Activated T-cell treated with anti-CD3 and anti-CD28 coated beads for 4 hours (primary cell): Measurements from ENCODE around the gene GTF3C5.
"Not testable (repeated sequence)": the region's sequence is repeated elsewhere in the genome, so short reads cannot be mapped to it uniquely, and the experiment has no call there.

Source experiments
- DNase-seq: peaks from one replicate; pipeline ENCODE4 v3.0.0-alpha.2; 2020

The GTF3C5 gene

DNA sequence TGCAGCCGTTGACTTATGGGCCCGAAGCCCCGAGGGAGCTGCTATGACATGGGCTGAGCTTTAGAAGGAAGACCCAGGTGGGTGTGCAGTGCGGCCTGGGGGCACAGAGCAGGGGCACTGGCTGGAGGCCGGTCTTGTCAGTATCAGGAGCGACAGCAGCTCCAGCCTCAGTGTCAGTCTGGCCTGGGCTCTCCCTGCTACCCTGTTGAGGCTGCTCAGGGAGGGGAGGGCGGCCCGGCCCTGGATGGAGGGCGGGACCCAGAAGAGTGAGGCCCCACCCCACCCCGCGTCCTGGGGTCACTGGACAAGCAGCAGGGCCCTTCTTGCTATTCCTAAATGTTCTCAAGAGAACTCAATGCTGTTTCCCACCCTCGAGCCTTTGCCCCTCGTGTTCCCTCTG, 34.3 kb upstream of the GTF3C5 start:
- DNase-seq: no peak

DNA sequence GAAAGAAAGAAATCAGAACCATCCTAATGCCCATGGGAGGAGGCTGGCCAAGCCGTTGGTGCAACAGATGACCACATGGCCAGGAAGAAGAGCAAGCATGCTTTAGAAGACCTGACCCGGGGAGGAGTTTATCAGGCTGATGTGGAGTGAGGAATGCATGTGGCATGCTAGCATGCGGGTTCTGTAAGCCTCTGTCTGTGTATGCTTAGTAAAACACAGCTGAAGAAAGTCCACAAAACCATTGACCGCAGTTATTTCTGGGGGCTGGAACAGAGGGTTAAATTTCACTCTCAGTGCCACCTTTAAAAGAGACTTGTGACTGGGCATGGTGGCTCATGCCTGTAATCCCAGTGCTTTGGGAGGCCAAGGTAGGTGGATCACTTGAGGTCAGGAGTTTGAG, 33.2 kb upstream of the GTF3C5 start:
- no peak for DNase-seq

DNA sequence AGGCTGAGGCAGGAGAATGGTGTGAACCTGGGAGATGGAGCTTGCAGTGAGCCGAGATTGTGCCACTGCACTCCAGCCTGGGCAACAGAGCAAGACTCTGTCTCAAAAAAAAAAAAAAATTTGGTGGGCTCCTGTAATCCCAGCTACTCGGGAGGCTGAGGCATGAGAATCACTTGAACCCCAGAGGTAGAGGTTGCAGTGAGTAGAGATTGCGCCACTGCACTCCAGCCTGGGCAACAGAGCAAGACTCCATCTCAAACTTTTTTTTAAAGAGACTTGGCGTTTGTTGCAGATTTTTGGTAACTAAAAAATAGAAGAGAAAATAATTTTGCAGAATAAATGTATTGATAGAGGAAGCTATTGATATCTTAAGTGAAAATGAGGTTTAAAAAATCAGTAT, 32.6 kb upstream of the GTF3C5 start:
- not testable (repeated sequence) for DNase-seq

- no peak for DNase-seq
Observed at GRCh38 chr9:132998831-132999635, 31.8 kb upstream of the GTF3C5 start.

DNA sequence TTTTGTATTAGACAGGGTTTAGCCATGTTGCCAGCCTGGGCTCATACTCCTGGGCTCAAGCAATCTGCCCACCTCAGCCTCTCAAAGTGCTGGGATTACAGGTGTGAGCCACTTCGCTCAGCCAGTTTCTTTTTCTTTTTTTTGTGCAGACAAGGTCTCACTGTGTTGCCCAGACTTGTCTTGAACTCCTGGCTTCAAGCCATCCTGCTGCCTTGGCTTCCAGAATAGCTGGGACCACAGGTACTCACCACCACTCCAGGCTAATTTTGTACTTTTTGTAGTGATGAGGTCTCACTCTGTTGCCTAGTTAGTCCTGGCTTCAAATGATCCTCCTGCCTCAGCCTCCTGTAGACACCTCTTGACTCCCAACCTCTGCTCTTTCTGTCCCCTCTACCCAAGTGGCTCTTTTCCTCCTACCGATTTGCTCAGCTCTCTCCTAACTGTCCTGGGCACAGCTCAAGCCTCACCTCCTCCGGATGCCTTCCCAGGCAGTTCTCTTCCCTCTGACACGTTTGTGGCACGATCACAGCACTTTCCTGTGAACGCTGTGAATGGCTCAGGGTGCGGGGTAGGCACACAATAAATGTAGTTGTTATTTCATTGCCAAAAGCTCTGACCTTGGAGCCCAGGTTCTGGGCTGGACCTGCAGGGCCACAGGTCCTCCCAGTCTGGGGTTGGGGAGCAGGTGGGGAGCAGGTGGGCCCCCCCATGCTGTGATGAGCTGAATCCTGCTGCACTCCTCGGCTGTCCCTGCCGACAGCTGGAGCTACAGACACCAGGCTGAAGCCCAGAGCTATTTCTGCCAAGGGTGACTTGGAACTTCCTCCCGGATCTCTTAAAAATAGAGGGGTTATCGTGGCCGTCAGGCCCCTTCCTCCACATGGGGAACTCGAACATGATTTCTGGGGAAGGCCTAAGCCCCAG, 28.4 kb upstream of the GTF3C5 start:
- DNase-seq: no peak

- no peak for DNase-seq
Observed at GRCh38 chr9:133003071-133003461, 27.7 kb upstream of the GTF3C5 start.

- no peak for DNase-seq
Observed at GRCh38 chr9:133003671-133004090, 27.1 kb upstream of the GTF3C5 start.

- DNase-seq: no peak
Observed at GRCh38 chr9:133004091-133004998, 26.5 kb upstream of the GTF3C5 start.

GRCh38 chr9:133004999-133005760, 25.6 kb upstream of the GTF3C5 start:
- no peak for DNase-seq

DNA sequence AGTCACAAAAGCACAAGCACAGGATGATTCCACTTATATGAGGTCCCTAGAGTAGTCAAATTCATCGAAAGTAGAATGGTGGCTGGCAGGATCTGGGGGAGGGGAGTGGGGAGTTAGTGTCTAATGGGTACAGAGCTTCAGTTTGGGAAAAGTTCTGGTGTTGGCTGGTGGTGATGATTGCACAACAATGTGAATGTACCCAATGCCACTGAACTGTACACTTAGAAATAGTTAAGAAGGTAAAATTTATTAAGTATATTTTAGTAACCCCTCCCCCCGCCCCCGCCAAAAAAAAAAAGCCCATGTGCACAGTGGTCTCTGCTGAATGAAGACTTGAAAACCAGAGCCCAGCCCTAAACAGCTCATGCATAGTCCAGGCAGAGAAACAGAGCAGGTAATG, 24.8 kb upstream of the GTF3C5 start:
- no peak for DNase-seq

- no peak for DNase-seq
Observed at GRCh38 chr9:133006731-133007352, 24.0 kb upstream of the GTF3C5 start.

GRCh38 chr9:133008406-133008805, 22.4 kb upstream of the GTF3C5 start:
- DNase-seq: no peak

- DNase-seq: no peak
Observed at GRCh38 chr9:133008824-133009223, 22.0 kb upstream of the GTF3C5 start.

DNA sequence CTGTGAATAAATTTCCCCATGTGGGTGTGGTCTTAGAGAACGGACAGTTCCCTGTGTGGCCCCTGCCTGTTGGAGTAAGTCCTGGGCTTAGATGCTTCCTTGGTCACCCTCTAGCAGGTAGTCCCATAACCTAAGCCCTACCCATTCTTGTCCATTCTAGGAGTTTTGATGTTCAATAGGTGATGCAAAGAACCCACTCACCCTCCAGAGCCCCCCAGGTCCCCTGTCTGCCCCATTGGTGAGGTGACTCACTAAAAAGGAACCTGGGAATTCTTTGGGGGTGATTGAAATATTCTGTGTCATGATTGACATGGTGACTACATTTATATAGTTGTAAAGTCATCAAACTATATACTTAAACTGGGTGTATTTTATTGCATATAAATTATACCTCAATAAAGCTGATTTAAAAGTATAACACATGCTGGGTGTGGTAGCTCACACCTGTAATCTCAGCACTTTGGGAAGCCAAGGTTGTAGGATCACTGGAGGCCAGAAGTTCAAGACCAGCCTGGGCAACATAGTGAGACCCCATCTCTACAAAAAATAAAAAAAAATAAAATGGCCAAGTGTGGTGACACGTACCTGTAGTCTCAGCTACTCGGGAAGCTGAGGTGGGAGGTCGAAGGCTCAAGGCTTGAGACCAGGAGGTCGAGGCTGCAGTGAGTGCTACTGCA, 20.8 kb upstream of the GTF3C5 start:
- DNase-seq: no peak

DNA sequence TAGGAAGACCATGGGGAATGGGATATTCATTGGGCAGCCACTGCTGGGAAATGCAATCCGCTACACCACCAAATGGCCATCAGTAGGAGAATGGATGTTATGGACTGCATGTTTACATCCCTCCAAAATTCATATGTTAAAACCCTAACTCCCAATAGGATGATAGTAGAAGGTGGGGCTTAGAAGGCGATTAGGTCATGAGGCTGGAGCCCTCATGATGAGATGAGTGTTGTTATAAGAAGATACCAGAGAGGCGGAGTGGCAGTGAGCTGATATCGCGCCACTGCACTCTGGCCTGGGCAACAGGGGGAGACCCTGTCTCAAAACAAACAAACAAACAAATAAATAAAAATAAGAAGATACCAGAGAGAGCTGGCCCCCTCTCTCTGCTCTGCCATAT, 16.1 kb upstream of the GTF3C5 start:
- no peak for DNase-seq

DNA sequence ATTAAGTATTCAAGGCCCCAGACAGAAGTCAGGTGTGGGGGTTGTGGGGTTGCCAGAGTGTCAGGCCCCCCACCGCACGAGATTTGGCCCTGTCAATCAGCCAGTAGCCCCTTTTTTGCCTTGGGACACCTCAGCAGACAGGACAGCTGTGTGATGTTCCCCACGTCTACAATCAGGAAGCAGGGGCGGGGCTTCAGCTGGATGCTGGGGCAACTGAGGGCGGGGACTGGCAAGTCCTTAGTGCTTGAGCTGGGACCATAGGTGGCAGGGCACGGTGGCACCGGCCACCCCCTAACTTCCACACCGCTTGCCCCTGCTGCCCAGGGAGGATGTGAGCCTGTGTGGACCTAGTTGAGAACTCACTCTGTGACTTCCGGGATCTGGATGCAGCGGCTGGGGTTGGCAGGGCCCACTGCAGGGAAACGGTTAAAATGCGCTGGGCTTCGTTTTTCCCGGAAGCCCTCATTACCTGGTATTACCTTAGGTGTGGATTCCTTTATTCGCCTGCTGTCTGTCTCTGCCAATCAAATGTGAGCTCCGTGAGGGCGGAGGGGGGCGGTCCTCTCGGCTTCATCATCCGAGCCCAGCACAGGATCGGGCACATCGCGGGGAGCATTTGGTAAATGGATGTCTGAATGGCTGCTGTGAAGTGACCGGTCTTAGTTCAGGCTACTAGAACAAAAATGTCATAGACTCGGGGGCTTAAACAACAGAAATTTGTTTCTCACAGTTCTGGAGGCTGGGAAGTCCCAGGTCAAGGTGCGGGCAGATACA, 7.5 kb upstream of the GTF3C5 start:
- DNase-seq: no peak

GRCh38 chr9:133026426-133026825, 4.4 kb upstream of the GTF3C5 start:
- DNase-seq: no peak

DNA sequence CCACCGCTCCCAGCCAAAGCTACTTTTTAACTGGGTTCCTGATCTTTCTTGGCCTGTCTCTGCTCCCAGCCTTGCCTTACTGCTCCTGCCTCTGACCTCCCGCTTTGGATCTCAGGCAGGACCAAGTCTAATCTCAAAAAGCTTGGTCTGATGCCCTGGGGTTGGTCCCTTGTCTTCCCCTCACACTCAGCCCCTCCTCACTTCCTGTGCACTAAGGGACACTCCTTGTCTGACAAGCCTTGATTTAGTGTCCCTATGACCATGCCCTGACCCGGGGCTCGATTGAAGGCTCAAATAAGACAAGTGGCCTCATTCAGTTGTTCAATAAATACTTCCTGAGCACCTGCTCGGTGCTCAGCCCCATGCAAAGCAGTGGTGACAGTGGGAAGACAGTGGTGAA, 3.7 kb upstream of the GTF3C5 start:
- no peak for DNase-seq

DNA sequence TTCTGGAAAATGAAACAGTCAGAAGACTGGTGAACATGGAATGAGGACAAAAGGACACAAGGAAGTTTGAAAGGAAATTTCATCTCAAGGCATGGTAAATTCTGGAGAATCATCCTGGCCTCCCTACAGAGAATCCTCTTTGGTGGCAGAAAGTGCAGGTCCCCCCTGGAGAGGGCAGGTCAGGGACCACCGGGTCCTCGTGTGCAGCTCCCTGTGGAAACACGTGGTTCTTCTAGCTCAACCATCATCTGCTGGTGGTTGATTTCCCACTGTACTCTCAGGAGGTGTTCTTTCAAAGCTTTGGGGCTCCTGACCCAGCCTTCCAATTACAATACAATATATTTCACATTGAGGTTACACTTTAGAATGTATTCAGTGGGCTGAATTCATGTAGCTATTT, 2.6 kb upstream of the GTF3C5 start:
- DNase-seq: no peak

- peak; percentile 2 for DNase-seq
Observed at GRCh38 chr9:133029994-133030316, 842 bp upstream of the GTF3C5 start.

DNA sequence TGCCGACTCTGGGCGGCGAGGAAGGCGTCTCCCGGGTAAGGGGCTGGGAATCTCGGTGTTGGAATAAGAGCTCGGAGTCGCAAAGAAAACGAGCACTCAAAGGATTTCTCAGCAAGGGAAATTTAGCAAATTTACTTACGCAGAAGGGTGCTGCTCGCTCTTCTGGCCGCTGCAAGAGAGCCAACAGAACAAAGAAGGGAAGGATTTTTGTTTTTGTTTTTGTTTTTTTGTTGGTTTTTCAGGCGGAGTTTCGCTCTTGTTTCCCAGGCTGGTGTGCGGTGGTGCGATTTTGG, 279 bp downstream of the GTF3C5 start:
- no peak for DNase-seq
